D721Med (cell line): ENCODE results near the gene CCDC201.

Source experiments
- DNase-seq: peaks from one replicate; pipeline ENCODE4 v3.0.0; 2011; ENCODE audit warnings: low spot score; ENCODE audit not compliant: insufficient read length
- FAIRE-seq: peaks from 2 replicates; lab custom pipeline; 2011; peaks lifted over from hg19 to GRCh38; lab: Jason Lieb, UNC
- TF ChIP-seq, protein P1 (sequence below): IDR thresholded peaks from 2 replicates; pipeline ENCODE4 v1.5.1; 2012; ENCODE audit warnings: mild to moderate bottlenecking, control low read depth; ENCODE audit not compliant: insufficient read depth; ENCODE audit errors: missing control alignments

CCDC201 gene

DNA sequence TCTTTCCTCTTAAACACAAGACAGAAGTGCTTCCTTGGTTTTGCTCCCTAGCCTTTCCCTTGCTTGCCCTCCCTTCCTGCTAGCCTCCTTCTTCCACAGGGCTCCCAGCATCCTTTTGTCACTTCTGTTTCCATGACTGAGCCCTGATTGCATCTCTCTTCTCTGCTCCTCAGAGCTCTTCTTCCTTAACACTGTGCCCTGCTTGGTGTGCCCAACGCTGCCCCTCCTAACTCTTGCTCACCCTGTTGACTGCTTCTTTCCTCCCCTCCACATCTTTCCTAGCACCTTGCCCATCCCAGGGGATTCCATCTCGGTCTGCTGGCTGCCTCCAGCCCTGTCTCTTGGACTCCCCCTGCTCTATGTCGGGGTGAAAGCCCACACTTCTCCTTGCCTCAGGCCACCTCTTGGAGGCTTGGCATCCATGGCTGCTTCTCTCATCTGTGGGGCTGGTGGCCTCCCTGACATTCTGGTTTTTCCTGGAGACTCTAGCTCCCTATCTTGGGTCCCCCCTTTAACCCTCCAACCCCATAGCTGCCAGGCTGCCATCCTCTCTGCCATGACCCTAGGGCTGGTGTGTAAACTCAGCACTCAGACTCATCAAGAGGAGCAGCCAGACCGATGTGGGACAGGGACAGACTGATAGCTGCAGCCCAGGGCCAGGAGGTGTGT lies 21.2 kb upstream of the CCDC201 start:
- FAIRE-seq: no peak
- no peak for DNase-seq
- TF ChIP-seq, protein P1, sequence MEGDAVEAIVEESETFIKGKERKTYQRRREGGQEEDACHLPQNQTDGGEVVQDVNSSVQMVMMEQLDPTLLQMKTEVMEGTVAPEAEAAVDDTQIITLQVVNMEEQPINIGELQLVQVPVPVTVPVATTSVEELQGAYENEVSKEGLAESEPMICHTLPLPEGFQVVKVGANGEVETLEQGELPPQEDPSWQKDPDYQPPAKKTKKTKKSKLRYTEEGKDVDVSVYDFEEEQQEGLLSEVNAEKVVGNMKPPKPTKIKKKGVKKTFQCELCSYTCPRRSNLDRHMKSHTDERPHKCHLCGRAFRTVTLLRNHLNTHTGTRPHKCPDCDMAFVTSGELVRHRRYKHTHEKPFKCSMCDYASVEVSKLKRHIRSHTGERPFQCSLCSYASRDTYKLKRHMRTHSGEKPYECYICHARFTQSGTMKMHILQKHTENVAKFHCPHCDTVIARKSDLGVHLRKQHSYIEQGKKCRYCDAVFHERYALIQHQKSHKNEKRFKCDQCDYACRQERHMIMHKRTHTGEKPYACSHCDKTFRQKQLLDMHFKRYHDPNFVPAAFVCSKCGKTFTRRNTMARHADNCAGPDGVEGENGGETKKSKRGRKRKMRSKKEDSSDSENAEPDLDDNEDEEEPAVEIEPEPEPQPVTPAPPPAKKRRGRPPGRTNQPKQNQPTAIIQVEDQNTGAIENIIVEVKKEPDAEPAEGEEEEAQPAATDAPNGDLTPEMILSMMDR: no peak

GRCh38 chr7:45893374-45893995 lies 20.6 kb upstream of the CCDC201 start:
- TF ChIP-seq, protein P1: no peak
- no peak for FAIRE-seq
- no peak for DNase-seq

DNA sequence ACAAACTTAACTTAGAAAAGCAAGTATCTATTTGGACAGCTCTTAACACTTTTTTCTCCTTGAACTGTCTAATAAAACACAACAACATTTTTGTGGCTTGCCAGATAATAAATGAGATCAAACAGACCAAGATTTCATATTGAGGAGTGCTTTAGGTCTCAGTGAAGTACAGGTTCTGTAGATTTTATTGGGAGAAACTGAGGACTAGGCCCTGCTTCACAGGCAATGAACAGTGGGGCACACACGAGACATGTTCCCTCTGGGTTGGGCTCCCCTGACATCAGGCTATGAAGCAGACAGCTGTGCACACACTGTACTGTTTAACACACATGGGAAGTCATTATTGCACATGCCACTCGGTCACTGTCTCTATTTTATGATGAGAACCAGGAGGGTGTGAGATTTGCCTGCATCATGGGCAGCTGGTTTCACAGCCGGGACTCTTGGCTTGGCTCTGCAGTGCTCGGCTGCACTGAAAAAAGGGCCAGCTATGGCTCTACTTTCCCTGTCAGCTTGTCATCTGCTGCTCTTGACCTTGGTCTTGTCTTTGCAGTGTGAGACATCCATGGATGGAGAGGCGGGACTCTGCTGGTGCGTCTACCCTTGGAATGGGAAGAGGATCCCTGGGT lies 19.6 kb upstream of the CCDC201 start:
- DNase-seq (no peak), FAIRE-seq (no peak)
- TF ChIP-seq, protein P1: no peak

DNA sequence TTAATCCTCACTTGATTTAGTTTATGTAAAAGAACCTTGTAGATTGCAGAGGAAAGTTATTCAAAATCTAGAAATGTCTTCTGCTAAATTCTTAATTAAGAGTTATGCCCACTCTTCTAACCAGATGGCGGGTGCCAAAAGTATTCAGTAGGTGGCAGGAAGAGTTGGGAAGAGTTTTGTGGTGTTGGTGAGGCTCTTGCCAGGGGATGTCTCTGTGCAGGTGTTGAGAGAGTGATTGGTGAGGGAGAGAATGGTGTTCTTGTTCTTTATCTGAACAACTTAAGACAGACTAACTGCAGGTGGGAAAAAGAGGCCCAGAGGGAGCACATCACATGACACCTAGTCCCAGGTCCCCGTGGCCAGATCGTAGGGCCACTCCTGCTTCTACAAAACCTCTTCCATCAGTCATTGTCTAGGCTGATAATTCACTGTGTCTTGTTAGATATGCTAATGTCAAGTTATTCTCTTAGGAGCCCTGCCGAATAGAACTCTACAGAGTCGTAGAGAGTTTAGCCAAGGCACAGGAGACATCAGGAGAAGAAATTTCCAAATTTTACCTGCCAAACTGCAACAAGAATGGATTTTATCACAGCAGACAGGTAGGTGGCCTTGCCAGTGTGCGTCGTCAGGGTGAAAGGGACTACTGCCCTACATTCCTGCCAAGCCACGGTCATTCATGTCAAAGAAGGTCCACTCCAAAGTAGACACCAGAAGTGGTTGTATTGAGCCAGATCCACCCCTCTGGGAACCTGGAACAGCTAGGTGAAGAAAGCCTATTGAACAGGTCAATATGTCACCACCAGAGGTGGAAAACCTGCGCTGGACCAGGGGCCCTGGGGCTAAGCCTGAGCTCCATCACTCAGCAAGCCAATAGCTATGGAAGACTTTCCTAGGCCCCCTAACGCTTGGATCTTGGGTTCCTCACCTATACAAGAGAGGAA lies 18.9 kb upstream of the CCDC201 start:
- DNase-seq: no peak
- TF ChIP-seq, protein P1: no peak
- no peak for FAIRE-seq

- no peak for FAIRE-seq
- TF ChIP-seq, protein P1: peak; percentile 56
- DNase-seq: no peak
Measured at GRCh38 chr7:45890902-45891461, 18.1 kb upstream of the CCDC201 start.

- TF ChIP-seq, protein P1: no peak
- no peak for DNase-seq
- FAIRE-seq: no peak
Measured at GRCh38 chr7:45890125-45890901, 17.4 kb upstream of the CCDC201 start.
